Placental pericyte (primary cell): ENCODE data around the gene TOM1. TPM values are rescaled to one million over a fixed set of nuclear protein-coding genes. Genes with fewer than 3 reads are reported as not detected.

Experiments used
- small RNA-seq: library from RNA; depleted of rRNA; stranded (forward); fragments of <200 nt; gene quantifications from one replicate; pipeline ENCODE3, GENCODE V24; 2012; ENCODE audit warnings: low replicate concordance
- total RNA-seq: library from RNA; depleted of rRNA; stranded (reverse); fragments of >200 nt; gene quantifications from 2 replicates; pipeline ENCODE4 v1.2.3, GENCODE V29; 2012

TOM1 gene
- total RNA-seq = 75.2 and 269 TPM in 2 replicates

DNA sequence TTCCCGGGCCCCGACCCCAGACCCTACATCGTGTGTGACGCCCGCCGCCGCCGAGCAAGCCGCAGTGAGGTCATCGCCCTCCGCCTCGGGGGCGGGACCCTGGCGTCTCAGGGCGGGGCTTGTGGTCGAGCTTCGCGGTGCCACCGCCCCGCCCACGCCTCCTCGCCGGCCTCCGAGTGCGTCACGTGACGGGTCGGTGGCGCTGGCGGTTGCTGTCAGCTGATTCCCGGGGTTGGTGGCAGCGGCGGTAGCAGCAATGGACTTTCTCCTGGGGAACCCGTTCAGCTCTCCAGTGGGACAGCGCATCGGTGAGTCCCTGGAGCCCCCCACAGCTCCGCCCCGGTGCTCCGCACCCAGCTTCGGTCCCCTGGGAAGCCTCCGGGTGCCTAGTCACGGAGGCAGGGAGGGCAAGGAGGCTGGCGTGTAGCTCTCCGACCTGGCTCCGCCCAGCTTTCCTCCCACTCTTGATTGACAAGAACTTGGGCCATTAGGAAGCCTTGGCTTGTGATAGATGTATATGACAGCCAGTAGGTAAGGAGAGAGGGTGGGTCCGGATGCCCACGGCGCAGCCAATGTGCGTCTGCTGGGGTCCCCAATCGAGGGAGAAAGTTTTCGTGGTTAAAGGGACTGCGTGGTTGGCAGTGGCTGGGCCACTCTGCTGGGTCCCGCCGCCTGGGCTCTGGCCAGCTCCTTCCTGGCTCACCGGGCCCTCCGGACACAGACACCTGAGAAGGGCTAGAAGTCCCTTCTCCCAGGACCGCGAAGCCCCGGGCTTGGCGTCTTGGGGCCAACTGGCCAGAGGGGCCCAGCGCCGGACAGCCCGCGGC lies at the start of gene TOM1:
Gene TOM1, plus strand, starts transcription at position 222 of the 827 bp plus-strand sequence. Its CDS starts 35 bp downstream, at position 257.

GRCh38 chr22:35257321-35258190 lies 42.1 kb upstream of the TOM1 start, which contains the start of gene HMGXB4:
HMGXB4 (plus strand) TSS chr22:35257493; CDS start chr22:35262391, 4,898 bp downstream.

DNA sequence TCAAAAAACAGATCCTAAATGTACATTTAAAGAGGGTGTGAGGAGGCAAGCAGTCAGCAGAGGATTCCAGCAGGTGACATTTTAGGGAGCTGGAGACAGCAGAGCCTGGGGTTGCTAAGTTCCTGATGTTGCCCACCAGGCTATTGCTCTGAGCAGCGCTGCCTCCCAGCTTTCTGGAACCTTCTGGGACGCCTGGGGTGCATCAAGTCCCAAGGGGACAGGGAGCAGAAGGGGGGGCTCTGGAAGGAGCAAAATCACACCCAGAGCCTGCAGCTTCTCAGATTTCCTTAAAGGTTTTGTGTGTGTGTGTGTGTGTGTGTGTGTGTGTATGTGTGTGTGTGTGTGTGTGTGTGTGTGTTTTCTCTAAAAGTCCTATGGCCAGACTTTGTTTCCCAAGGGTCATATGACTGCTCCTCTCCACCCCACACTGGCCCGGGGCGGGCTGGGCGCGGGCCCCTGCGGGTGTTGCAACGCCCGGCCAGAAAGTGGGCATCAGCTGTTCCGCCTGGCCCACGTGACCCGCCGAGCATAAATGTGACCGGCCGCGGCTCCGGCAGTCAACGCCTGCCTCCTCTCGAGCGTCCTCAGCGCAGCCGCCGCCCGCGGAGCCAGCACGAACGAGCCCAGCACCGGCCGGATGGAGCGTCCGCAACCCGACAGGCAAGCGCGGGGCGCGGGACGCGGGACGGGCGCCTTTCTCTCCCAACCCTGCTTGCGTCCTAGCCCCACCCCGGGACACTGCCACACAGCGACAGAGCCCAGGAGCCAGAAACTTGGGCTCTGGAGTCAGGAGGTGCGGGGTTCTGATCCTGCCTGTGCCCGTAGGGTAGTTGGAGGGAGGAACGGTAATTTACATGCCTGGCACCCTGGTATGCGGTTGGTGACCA lies 81.1 kb downstream of the TOM1 start, which contains the start of gene HMOX1:
Gene HMOX1, plus strand, starts transcription at position 560 of the 887 bp plus-strand sequence. Its CDS starts 78 bp downstream, at position 638.

Small RNA genes lying within 50 kb of the gene (small RNA-seq; reads per million reads assigned to genes)
- 3.7 reads per million, percentile 83 among the genes with 10 or more reads in this experiment for gene MIR3909
- not detected for gene MIR6069

Other genes with a start within 250 kb of the TOM1 start
- gene ISX, start 233.7 kb upstream of the TOM1 start, total RNA-seq = not detected in 2 replicates
- 12.9 and 27.9 TPM in 2 replicates for gene HMGXB4, start 42.4 kb upstream of the TOM1 start, total RNA-seq
- gene HMOX1, start 81.2 kb downstream of the TOM1 start, total RNA-seq = 8.0 and 34.6 TPM in 2 replicates
- 8.1 and 85.8 TPM in 2 replicates for gene MCM5, start 100.2 kb downstream of the TOM1 start, total RNA-seq
- gene RASD2, start 240.9 kb downstream of the TOM1 start, total RNA-seq = not detected in 2 replicates